CMK (cell line): ENCODE data around the gene ARID3B.
"Not testable (repeated sequence)": the region's sequence is repeated elsewhere in the genome, so short reads cannot be mapped to it uniquely, and the experiment has no call there.

Experiments
- DNase-seq: peaks from one replicate; pipeline ENCODE4 v3.0.0-alpha.2; 2010; ENCODE audit warnings: low read depth

ARID3B gene

GRCh38 chr15:74571191-74571590, 30.2 kb downstream of the ARID3B start:
- no peak for DNase-seq

- DNase-seq, result no peak
Measured at GRCh38 chr15:74573987-74574386, 33.0 kb downstream of the ARID3B start.

- no peak for DNase-seq
Measured at GRCh38 chr15:74578496-74578994, 37.5 kb downstream of the ARID3B start.

- no peak for DNase-seq
Measured at GRCh38 chr15:74579001-74579400, 38.0 kb downstream of the ARID3B start.

- no peak for DNase-seq
Measured at GRCh38 chr15:74580538-74581350, 39.7 kb downstream of the ARID3B start.

- no peak for DNase-seq
Measured at GRCh38 chr15:74584204-74584603, 43.2 kb downstream of the ARID3B start.

GRCh38 chr15:74584779-74585178, 43.8 kb downstream of the ARID3B start:
- peak; percentile 81 for DNase-seq

GRCh38 chr15:74585191-74585590, 44.2 kb downstream of the ARID3B start:
- no peak for DNase-seq

GRCh38 chr15:74585857-74586256, 44.8 kb downstream of the ARID3B start:
- DNase-seq, result no peak

GRCh38 chr15:74589826-74590225, 48.8 kb downstream of the ARID3B start:
- DNase-seq, result no peak

- DNase-seq, result no peak
Measured at GRCh38 chr15:74592222-74592621, 51.2 kb downstream of the ARID3B start.

GRCh38 chr15:74593122-74593521, 52.1 kb downstream of the ARID3B start:
- DNase-seq, result no peak

- DNase-seq, result no peak
Measured at GRCh38 chr15:74594455-74594854, 53.4 kb downstream of the ARID3B start.

- DNase-seq, result no peak
Measured at GRCh38 chr15:74595271-74595670, 54.3 kb downstream of the ARID3B start.

- not testable (repeated sequence) for DNase-seq
Measured at GRCh38 chr15:74596736-74597135, 55.7 kb downstream of the ARID3B start.

- not testable (repeated sequence) for DNase-seq
Measured at GRCh38 chr15:74597146-74597705, 56.2 kb downstream of the ARID3B start.

GRCh38 chr15:74598126-74598842, 57.3 kb downstream of the ARID3B start:
- DNase-seq, result peak; percentile 95

- DNase-seq, result no peak
Measured at GRCh38 chr15:74599156-74599555, 58.1 kb downstream of the ARID3B start.

GRCh38 chr15:74603026-74603788, 62.2 kb downstream of the ARID3B start:
- no peak for DNase-seq

- DNase-seq, result no peak
Measured at GRCh38 chr15:74603789-74604705, 63.0 kb downstream of the ARID3B start.
